CD14-positive monocyte (primary cell): ENCODE results near the gene CXCL12. TPM values are rescaled to one million over a fixed set of nuclear protein-coding genes. Genes with fewer than 3 reads are reported as not detected.

Source experiments
- DNase-seq, 3 donors: peaks; one replicate each; pipeline ENCODE4 v3.0.0-alpha.2; 2011 to 2022
- H2AFZ ChIP-seq: 2 replicates; pipeline ENCODE4 v1.6.0; 2012; ENCODE audit warnings: mild to moderate bottlenecking, low read depth, low read length, inconsistent platforms; ENCODE audit not compliant: insufficient read depth, poor library complexity, severe bottlenecking
- H3K27ac ChIP-seq, 2 donors: 1 replicate in 1 of 2; 2 replicates in 1 of 2; pipeline ENCODE4 v1.5.1; 2012 to 2013; ENCODE audit warnings: low read length in 2 of 2, control low read depth in 1 of 2, inconsistent platforms in 1 of 2, low read depth in 1 of 2, mild to moderate bottlenecking in 1 of 2
- H3K27me3 ChIP-seq, 2 donors: one replicate each; pipeline versions ENCODE4 v1.6.0 to v1.6.1; 2011 to 2013; ENCODE audit warnings: low read length in 2 of 2; ENCODE audit not compliant: control insufficient read depth in 2 of 2, insufficient read depth in 2 of 2
- H3K36me3 ChIP-seq, 2 donors: replicated peaks in 1 of 2; 1 replicate in 1 of 2; 2 replicates in 1 of 2; pipeline versions ENCODE4 v1.5.1 to v1.6.1; 2012 to 2013; ENCODE audit warnings: low read length in 2 of 2, control low read depth in 1 of 2, inconsistent platforms in 1 of 2, mild to moderate bottlenecking in 1 of 2; ENCODE audit not compliant: insufficient read depth in 2 of 2, control insufficient read depth in 1 of 2
- H3K4me1 ChIP-seq, 2 donors: 1 replicate in 1 of 2; 2 replicates in 1 of 2; pipeline versions ENCODE4 v1.5.1 to v1.6.1; 2012 to 2013; ENCODE audit warnings: low read length in 2 of 2, control low read depth in 1 of 2, inconsistent platforms in 1 of 2, mild to moderate bottlenecking in 1 of 2, moderate library complexity in 1 of 2; ENCODE audit not compliant: insufficient read depth in 2 of 2, control insufficient read depth in 1 of 2
- H3K4me2 ChIP-seq: replicated peaks from 2 replicates; pipeline ENCODE3; 2012; ENCODE audit warnings: low read length, moderate library complexity, mild to moderate bottlenecking; ENCODE audit not compliant: poor library complexity, severe bottlenecking; ENCODE audit errors: extremely low read depth
- H3K4me3 ChIP-seq, 3 experiments: fragments of 200-600 bp in 1 of 3; sonication (generic) in 1 of 3; replicated peaks in 1 of 3; 1 replicate in 2 of 3; 2 replicates in 1 of 3; pipeline ENCODE4 v1.5.1; 2011 to 2013; ENCODE audit warnings: low read length in 3 of 3, mild to moderate bottlenecking in 3 of 3, control low read depth in 2 of 3, low read depth in 2 of 3, inconsistent platforms in 1 of 3, moderate library complexity in 1 of 3
- H3K79me2 ChIP-seq: 2 replicates; pipeline ENCODE4 v1.6.0; 2012; ENCODE audit warnings: mild to moderate bottlenecking, control low read depth, inconsistent platforms, low read length, moderate library complexity; ENCODE audit not compliant: insufficient read depth
- H3K9ac ChIP-seq: 2 replicates; pipeline ENCODE4 v1.6.0; 2017; ENCODE audit warnings: low read length, mild to moderate bottlenecking; ENCODE audit not compliant: insufficient read depth, poor library complexity, severe bottlenecking
- H3K9me3 ChIP-seq, 2 donors: replicated peaks in 1 of 2; 1 replicate in 1 of 2; 2 replicates in 1 of 2; pipeline versions ENCODE4 v1.5.1 to v1.6.1; 2012 to 2013; ENCODE audit warnings: low read length in 2 of 2, control low read depth in 1 of 2; ENCODE audit not compliant: control insufficient read depth in 1 of 2, insufficient read depth in 1 of 2
- H4K20me1 ChIP-seq: 2 replicates; pipeline ENCODE4 v1.6.0; 2012; ENCODE audit warnings: mild to moderate bottlenecking, low read length, control low read depth, moderate library complexity; ENCODE audit not compliant: insufficient read depth
- H3K27ac Mint-ChIP-seq, 7 donors: one replicate each; pipeline ENCODE4 v1.8.0; 2020; ENCODE audit warnings: mild to moderate bottlenecking in 7 of 7, mixed read lengths in 7 of 7, moderate library complexity in 6 of 7, inconsistent platforms in 2 of 7
- H3K27me3 Mint-ChIP-seq, 3 donors: one replicate each; pipeline ENCODE4 v1.8.0; 2021 to 2022; ENCODE audit warnings: low read depth in 3 of 3, mild to moderate bottlenecking in 3 of 3, mixed read lengths in 3 of 3, moderate library complexity in 3 of 3, inconsistent platforms in 1 of 3
- H3K36me3 Mint-ChIP-seq, 2 donors: one replicate each; pipeline ENCODE4 v1.8.0; 2020; ENCODE audit warnings: mixed read lengths in 2 of 2, inconsistent platforms in 1 of 2, mild to moderate bottlenecking in 1 of 2
- H3K4me1 Mint-ChIP-seq: one replicate; pipeline ENCODE4 v1.8.0; 2020; ENCODE audit warnings: mild to moderate bottlenecking, mixed read lengths
- H3K4me3 Mint-ChIP-seq, 2 donors: one replicate each; pipeline ENCODE4 v1.8.0; 2020; ENCODE audit warnings: mild to moderate bottlenecking in 2 of 2, mixed read lengths in 2 of 2, moderate library complexity in 1 of 2
- H3K9me3 Mint-ChIP-seq, 7 donors: one replicate each; pipeline ENCODE4 v1.8.0; 2020 to 2022; ENCODE audit warnings: mixed read lengths in 7 of 7, mild to moderate bottlenecking in 6 of 7, moderate library complexity in 6 of 7, inconsistent platforms in 2 of 7
- CTCF ChIP-seq: fragments of 200-600 bp; IDR thresholded peaks from one replicate; pipeline ENCODE4 v1.8.0; 2022; ENCODE audit warnings: antibody characterized with exemption, mild to moderate bottlenecking
- WGBS: methylation state at CpG from one replicate; pipeline ENCODE4 v1.1.5; 2013; ENCODE audit warnings: missing lambda C conversion rate; ENCODE audit not compliant: insufficient coverage; 5-methylcytosine and 5-hydroxymethylcytosine counted together
- intact Hi-C, 2 donors: fragments of 100-400 bp; cut with micrococcal nuclease; formaldehyde crosslinking; loops; one replicate each; pipeline versions ENCODE4 v1.15.0 to v1.15.1; 2023
- polyA plus RNA-seq, 3 donors: library from polyadenylated mRNA; depleted of rRNA in 1 of 3; unstranded in 2 of 3; stranded (reverse) in 1 of 3; fragments of 300-500 nt in 2 of 3; fragments of >200 nt in 1 of 3; fragmentation: Illumina TruSeq in 2 of 3; gene quantifications; 1 replicate in 2 of 3; 2 replicates in 1 of 3; pipeline ENCODE4 v1.2.3, GENCODE V29; 2012 to 2021

Gene CXCL12
- polyA plus RNA-seq, 3 donors, result 0.21 TPM; not detected in 2

GRCh38 chr10:44378626-44379025 lies 6.3 kb downstream of the CXCL12 start:
- H3K9me3 ChIP-seq, result peaks cover 0 to 5% of the 10 kb centered on the region in 2 donors
- H3K27ac Mint-ChIP-seq, result no peak overlapping the region
- peaks cover under 1 to 21% of the 10 kb centered on the region in 2 donors for H3K27me3 ChIP-seq
- H3K4me1 Mint-ChIP-seq, result no peaks in the 10 kb centered on the region
- TF ChIP-seq CTCF, result no peak
- no peaks in the 10 kb centered on the region for H3K36me3 Mint-ChIP-seq
- H3K4me1 ChIP-seq, result no peaks in the 10 kb centered on the region
- DNase-seq, result no peak
- H3K79me2 ChIP-seq, result no peaks in the 10 kb centered on the region
- intact Hi-C loops, result no loop called here
- peaks cover 0 to 1% (median 0%) of the 10 kb centered on the region in 7 donors for H3K9me3 Mint-ChIP-seq
- no peaks in the 10 kb centered on the region for H3K36me3 ChIP-seq
- H3K27me3 Mint-ChIP-seq, result peaks cover 19 to 33% (median 31%) of the 10 kb centered on the region in 3 donors
- H3K9ac ChIP-seq, result no peak overlapping the region
- H3K4me2 ChIP-seq, result no peak overlapping the region
- no peak overlapping the region for H3K4me3 ChIP-seq
- no peaks in the 10 kb centered on the region for H4K20me1 ChIP-seq
- H3K27ac ChIP-seq, result no peak overlapping the region
- H3K4me3 Mint-ChIP-seq, result no peak overlapping the region
- 97% methylated on average over 8 of the region's 14 CpGs for WGBS
- H2AFZ ChIP-seq, result no peak overlapping the region

- H2AFZ ChIP-seq, result no peak overlapping the region
- H3K4me3 ChIP-seq, result no peak overlapping the region
- no peaks in the 10 kb centered on the region for H3K4me1 Mint-ChIP-seq
- H3K9me3 Mint-ChIP-seq, result peaks cover 0 to 2% (median 0%) of the 10 kb centered on the region in 7 donors
- peaks cover 11 to 24% (median 23%) of the 10 kb centered on the region in 3 donors for H3K27me3 Mint-ChIP-seq
- TF ChIP-seq CTCF, result no peak
- no peak overlapping the region for H3K27ac ChIP-seq
- no peak overlapping the region for H3K4me3 Mint-ChIP-seq
- H3K36me3 Mint-ChIP-seq, result no peaks in the 10 kb centered on the region
- H3K79me2 ChIP-seq, result no peaks in the 10 kb centered on the region
- peaks cover 0 to 13% of the 10 kb centered on the region in 2 donors for H3K27me3 ChIP-seq
- H3K27ac Mint-ChIP-seq, result no peak overlapping the region
- 94% methylated on average over 12 of the region's 16 CpGs for WGBS
- H3K9me3 ChIP-seq, result no peaks in the 10 kb centered on the region
- H3K4me2 ChIP-seq, result no peak overlapping the region
- intact Hi-C loops, result no loop called here
- H3K4me1 ChIP-seq, result no peaks in the 10 kb centered on the region
- H3K9ac ChIP-seq, result no peak overlapping the region
- DNase-seq, result no peak
- no peaks in the 10 kb centered on the region for H4K20me1 ChIP-seq
- no peaks in the 10 kb centered on the region for H3K36me3 ChIP-seq
Measured at GRCh38 chr10:44377651-44378310, 7.1 kb downstream of the CXCL12 start.
